ENCODE measurements around the gene HHATL. TPM values are rescaled to one million over a fixed set of nuclear protein-coding genes. Genes with fewer than 3 reads are reported as not detected.

Gene HHATL
- total RNA-seq, 4 donors from 2014 or later, result 0.23 to 1.2 TPM; not detected in 2

DNA sequence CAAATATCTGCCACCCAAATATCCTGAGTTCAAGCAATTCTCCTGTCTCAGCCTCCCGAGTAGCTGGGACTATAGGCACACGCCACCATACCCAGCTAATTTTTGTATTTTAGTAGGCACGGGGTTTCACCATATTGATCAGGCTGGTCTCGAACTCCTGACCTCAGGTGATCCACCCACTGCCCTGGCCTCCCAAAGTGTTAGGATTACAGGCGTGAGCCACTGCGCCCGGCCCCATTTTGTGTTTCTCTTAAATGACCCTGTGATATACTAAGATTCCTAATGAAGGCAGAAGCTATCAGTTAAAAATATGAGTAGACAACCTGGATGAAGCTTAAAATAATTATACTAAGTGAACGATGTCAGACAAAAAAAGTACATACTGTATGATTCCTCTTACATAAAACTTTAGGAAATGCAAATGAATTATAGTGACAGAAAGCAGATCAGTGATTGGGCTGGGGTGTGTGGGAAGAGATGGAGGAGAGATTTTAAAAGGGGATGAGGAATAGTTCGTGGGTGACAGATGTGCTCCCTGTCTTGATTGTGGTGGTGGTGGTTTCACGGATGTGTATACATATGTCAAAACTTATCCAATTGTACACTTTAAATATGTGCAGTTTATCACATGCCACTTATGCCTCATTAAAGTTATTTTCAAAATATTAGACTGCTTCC lies 21.1 kb downstream of the HHATL start:
- Histone ChIP-seq H3K36me3 (no peaks in the 10 kb centered on the region), H3K27me3 (peaks cover 15% of the 10 kb centered on the region), H3K4me1 (peaks cover 0 to 34% (median 18%) of the 10 kb centered on the region in 3 donors), H3K4me3 (no peak overlapping the region), H3K9me3 (peaks cover 0 to 14% (median 0%) of the 10 kb centered on the region in 3 donors), H3K27ac (no peak overlapping the region)
- WGBS, 2 donors (ENCODE audit: low coverage in 1 of 2), result 66 to 73% methylated on average over 6 to 8 of the region's 10 CpGs
- TF ChIP-seq POLR2A (IDR thresholded peaks at IDR 0.05) (no peak), POLR2AphosphoS5 (IDR thresholded peaks at IDR 0.05) (no peak), EP300 (IDR thresholded peaks at IDR 0.05) (no peak)
- TF ChIP-seq, protein P1, sequence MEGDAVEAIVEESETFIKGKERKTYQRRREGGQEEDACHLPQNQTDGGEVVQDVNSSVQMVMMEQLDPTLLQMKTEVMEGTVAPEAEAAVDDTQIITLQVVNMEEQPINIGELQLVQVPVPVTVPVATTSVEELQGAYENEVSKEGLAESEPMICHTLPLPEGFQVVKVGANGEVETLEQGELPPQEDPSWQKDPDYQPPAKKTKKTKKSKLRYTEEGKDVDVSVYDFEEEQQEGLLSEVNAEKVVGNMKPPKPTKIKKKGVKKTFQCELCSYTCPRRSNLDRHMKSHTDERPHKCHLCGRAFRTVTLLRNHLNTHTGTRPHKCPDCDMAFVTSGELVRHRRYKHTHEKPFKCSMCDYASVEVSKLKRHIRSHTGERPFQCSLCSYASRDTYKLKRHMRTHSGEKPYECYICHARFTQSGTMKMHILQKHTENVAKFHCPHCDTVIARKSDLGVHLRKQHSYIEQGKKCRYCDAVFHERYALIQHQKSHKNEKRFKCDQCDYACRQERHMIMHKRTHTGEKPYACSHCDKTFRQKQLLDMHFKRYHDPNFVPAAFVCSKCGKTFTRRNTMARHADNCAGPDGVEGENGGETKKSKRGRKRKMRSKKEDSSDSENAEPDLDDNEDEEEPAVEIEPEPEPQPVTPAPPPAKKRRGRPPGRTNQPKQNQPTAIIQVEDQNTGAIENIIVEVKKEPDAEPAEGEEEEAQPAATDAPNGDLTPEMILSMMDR (IDR thresholded peaks at IDR 0.05), result no peak
- no peak for ATAC-seq

DNA sequence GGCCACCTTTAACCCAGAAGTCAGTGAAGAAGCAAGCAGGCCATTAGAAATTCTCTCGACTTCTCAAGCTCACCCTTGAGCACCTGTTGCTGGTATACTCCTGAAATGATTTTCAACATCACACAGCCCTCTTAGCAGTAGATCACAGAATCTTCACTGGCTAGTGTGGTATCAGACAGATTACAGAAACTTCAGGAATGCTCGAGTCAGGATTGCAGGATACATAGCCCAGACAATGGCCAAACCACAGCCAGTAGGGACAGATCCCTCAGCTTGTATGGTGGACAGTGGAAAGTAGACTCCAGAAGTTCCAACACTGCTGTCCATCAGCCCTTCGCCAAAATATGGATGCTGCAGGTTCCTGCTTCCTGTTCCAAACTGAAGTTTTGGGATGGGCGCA lies 21.8 kb downstream of the HHATL start:
- Histone ChIP-seq H3K9me3 (peaks cover 0 to 14% (median 0%) of the 10 kb centered on the region in 3 donors), H3K36me3 (no peaks in the 10 kb centered on the region), H3K4me1 (peaks cover 0 to 27% (median 14%) of the 10 kb centered on the region in 3 donors), H3K27ac (no peak overlapping the region), H3K4me3 (no peak overlapping the region), H3K27me3 (peaks cover 8% of the 10 kb centered on the region)
- no peak for ATAC-seq
- TF ChIP-seq POLR2A (IDR thresholded peaks at IDR 0.05), result no peak
- TF ChIP-seq EP300 (IDR thresholded peaks at IDR 0.05), result no peak
- TF ChIP-seq, protein P1 (IDR thresholded peaks at IDR 0.05), result no peak
- no peak for TF ChIP-seq POLR2AphosphoS5 (IDR thresholded peaks at IDR 0.05)
- 86% methylated on average over 1 of the region's 4 CpGs for WGBS, 2 donors (ENCODE audit: low coverage in 1 of 2)

DNA sequence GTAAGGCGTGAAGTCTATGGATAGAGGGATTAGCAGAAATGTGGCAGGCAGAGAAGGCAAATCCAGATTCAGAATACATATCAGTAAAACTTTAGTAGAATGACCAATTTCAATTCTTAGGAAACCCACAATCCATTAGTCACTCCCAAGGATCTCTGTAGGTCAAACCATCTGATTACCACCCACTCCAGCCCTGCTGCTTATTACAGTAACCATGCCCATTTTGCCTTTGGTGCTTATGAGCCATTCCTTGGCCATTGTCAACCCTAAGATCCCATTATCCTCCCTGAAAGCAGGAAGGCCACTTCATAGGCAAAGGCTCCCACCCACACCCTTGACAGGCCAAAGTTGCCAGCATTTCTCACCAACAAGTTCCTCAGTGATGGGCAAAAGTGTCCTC lies 22.3 kb downstream of the HHATL start:
- H3K27me3 ChIP-seq, result peaks cover 3% of the 10 kb centered on the region
- TF ChIP-seq, protein P1 (IDR thresholded peaks at IDR 0.05), result no peak
- no peak for TF ChIP-seq POLR2A (IDR thresholded peaks at IDR 0.05)
- no peak for TF ChIP-seq EP300 (IDR thresholded peaks at IDR 0.05)
- TF ChIP-seq POLR2AphosphoS5 (IDR thresholded peaks at IDR 0.05), result no peak
- peaks cover 0 to 22% (median 8%) of the 10 kb centered on the region in 3 donors for H3K4me1 ChIP-seq
- H3K27ac ChIP-seq, result no peak overlapping the region
- WGBS, 2 donors (ENCODE audit: low coverage in 1 of 2), result 100% methylated on average over 1 of the region's 1 CpG; no CpG with 5 or more reads in 1 of the 2 donors
- no peaks in the 10 kb centered on the region for H3K36me3 ChIP-seq
- no peak overlapping the region for H3K4me3 ChIP-seq
- peaks cover 0 to 14% (median 0%) of the 10 kb centered on the region in 3 donors for H3K9me3 ChIP-seq
- no peak for ATAC-seq

DNA sequence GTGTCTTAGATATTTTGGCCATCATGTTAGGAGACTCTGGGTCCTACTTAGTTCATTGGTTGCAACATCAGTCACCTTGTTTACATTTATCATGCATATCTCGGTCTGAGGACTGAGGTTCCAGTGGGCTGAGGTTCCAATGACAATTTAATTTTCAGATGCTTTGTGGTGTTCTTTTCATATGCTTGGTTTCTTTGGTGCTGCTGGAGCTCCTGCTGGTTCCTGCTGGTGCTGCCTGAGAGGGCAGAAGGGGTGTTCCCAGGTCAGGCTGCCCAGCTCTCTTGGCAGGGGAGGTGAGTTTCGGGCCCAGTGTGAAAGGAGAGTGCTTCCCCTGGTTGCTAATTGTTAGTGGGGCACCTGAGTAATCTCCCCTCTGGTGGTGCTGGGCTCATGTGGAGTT lies 24.2 kb downstream of the HHATL start:
- H3K9me3 ChIP-seq, result peaks cover 0 to 14% (median 0%) of the 10 kb centered on the region in 3 donors
- no peak overlapping the region for H3K27ac ChIP-seq
- TF ChIP-seq POLR2AphosphoS5 (IDR thresholded peaks at IDR 0.05) (no peak), EP300 (IDR thresholded peaks at IDR 0.05) (no peak), POLR2A (IDR thresholded peaks at IDR 0.05) (no peak)
- TF ChIP-seq, protein P1 (IDR thresholded peaks at IDR 0.05), result no peak
- H3K27me3 ChIP-seq, result no peaks in the 10 kb centered on the region
- no peak for ATAC-seq
- peaks cover 0 to 4% (median 0%) of the 10 kb centered on the region in 3 donors for H3K4me1 ChIP-seq
- H3K4me3 ChIP-seq, result no peak overlapping the region
- H3K36me3 ChIP-seq, result no peaks in the 10 kb centered on the region
- WGBS, 2 donors (ENCODE audit: low coverage in 1 of 2), result 43 to 86% methylated on average over 1 of the region's 2 CpGs

DNA sequence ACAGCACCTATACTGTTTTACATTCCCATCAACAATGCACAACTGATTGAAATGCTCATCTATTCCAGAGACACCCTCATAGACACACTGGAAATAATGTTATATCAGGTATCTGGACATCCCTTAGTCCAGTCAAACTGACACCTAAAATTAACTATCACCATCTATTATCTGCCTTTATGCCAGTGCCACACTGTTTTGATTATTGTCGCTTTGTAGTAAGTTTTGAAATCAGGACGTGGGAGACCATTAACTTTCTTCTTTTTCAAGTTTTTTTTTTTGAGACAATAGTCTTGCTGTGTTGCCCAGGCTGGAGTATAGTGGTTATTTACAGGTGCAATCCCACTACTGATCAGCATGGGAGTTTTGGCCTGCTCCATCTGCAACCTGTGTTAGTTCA lies 26.7 kb downstream of the HHATL start:
- Histone ChIP-seq H3K36me3 (no peaks in the 10 kb centered on the region), H3K9me3 (peaks cover 0 to 14% (median 0%) of the 10 kb centered on the region in 3 donors), H3K4me3 (no peak overlapping the region), H3K4me1 (no peaks in the 10 kb centered on the region), H3K27me3 (no peaks in the 10 kb centered on the region), H3K27ac (no peak overlapping the region)
- TF ChIP-seq, protein P1 (IDR thresholded peaks at IDR 0.05), result no peak
- TF ChIP-seq POLR2AphosphoS5 (IDR thresholded peaks at IDR 0.05), result no peak
- TF ChIP-seq EP300 (IDR thresholded peaks at IDR 0.05), result no peak
- TF ChIP-seq POLR2A (IDR thresholded peaks at IDR 0.05), result no peak
- ATAC-seq, result no peak
- WGBS, 2 donors (ENCODE audit: low coverage in 1 of 2), result 100% methylated on average over 2 of the region's 2 CpGs; no CpG with 5 or more reads in 1 of the 2 donors
